Tibial nerve (tissue), 4 donors: Measurements from ENCODE around the gene TAF8. TPM values are rescaled to one million over a fixed set of nuclear protein-coding genes. Genes with fewer than 3 reads are reported as not detected.
"Not testable (repeated sequence)": the region's sequence is repeated elsewhere in the genome, so short reads cannot be mapped to it uniquely, and the experiment has no call there.

Experiments used
- DNase-seq, 2 donors: peaks; one replicate each; pipeline ENCODE4 v3.0.0-alpha.2; 2019; ENCODE audit warnings: low spot score in 2 of 2
- H3K27ac ChIP-seq, 4 donors: fragments of 200-600 bp; sonication (generic) in 3 of 4; one replicate each; pipeline ENCODE4 v1.5.1; 2017 to 2019; ENCODE audit warnings: mild to moderate bottlenecking in 1 of 4
- H3K27me3 ChIP-seq, 2 donors: fragments of 200-600 bp; sonication (generic) in 1 of 2; one replicate each; pipeline versions ENCODE4 v1.5.1 to v1.6.0; 2017 to 2019
- H3K36me3 ChIP-seq, 3 donors: fragments of 200-600 bp; sonication (generic); one replicate each; pipeline ENCODE4 v1.5.1; 2018 to 2019
- H3K4me1 ChIP-seq, 4 donors: fragments of 200-600 bp; sonication (generic) in 3 of 4; one replicate each; pipeline ENCODE4 v1.5.1; 2017 to 2019
- H3K4me3 ChIP-seq, 4 donors: fragments of 200-600 bp; sonication (generic) in 3 of 4; one replicate each; pipeline ENCODE4 v1.5.1; 2017 to 2019; ENCODE audit warnings: mild to moderate bottlenecking in 1 of 4, moderate library complexity in 1 of 4
- H3K9me3 ChIP-seq, 4 donors: fragments of 200-600 bp; sonication (generic) in 3 of 4; one replicate each; pipeline ENCODE4 v1.5.1; 2017 to 2019
- CTCF ChIP-seq, 5 experiments: fragments of 200-600 bp in 3 of 5; fragments of 450-650 bp in 2 of 5; sonication (generic) in 3 of 5; IDR thresholded peaks; one replicate each; pipeline ENCODE4 v1.5.1; 2016 to 2019; ENCODE audit warnings: antibody characterized with exemption in 5 of 5, mild to moderate bottlenecking in 3 of 5, moderate library complexity in 2 of 5
- EP300 ChIP-seq, 2 donors: sonication (generic); formaldehyde crosslinking; IDR thresholded peaks; one replicate each; pipeline ENCODE4 v1.6.1; 2017; ENCODE audit warnings: antibody characterized with exemption in 2 of 2, mild to moderate bottlenecking in 1 of 2
- POLR2A ChIP-seq, 2 donors: fragments of 450-650 bp; IDR thresholded peaks; one replicate each; pipeline ENCODE4 v1.6.1; 2017; ENCODE audit warnings: antibody characterized with exemption in 2 of 2, mild to moderate bottlenecking in 2 of 2, moderate library complexity in 2 of 2
- WGBS, 2 donors: methylation state at CpG; one replicate each; pipeline ENCODE4 v1.1.5; 2018; 5-methylcytosine and 5-hydroxymethylcytosine counted together
- total RNA-seq, 4 donors: library from RNA; depleted of rRNA; stranded (reverse); fragments of >200 nt; gene quantifications; one replicate each; pipeline ENCODE4 v1.1.0, GENCODE V29; 2016

The TAF8 gene, protein sequence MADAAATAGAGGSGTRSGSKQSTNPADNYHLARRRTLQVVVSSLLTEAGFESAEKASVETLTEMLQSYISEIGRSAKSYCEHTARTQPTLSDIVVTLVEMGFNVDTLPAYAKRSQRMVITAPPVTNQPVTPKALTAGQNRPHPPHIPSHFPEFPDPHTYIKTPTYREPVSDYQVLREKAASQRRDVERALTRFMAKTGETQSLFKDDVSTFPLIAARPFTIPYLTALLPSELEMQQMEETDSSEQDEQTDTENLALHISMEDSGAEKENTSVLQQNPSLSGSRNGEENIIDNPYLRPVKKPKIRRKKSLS
- 10 to 100 TPM; 10.7 to 27.6 (median 20.9) TPM for total RNA-seq

DNA sequence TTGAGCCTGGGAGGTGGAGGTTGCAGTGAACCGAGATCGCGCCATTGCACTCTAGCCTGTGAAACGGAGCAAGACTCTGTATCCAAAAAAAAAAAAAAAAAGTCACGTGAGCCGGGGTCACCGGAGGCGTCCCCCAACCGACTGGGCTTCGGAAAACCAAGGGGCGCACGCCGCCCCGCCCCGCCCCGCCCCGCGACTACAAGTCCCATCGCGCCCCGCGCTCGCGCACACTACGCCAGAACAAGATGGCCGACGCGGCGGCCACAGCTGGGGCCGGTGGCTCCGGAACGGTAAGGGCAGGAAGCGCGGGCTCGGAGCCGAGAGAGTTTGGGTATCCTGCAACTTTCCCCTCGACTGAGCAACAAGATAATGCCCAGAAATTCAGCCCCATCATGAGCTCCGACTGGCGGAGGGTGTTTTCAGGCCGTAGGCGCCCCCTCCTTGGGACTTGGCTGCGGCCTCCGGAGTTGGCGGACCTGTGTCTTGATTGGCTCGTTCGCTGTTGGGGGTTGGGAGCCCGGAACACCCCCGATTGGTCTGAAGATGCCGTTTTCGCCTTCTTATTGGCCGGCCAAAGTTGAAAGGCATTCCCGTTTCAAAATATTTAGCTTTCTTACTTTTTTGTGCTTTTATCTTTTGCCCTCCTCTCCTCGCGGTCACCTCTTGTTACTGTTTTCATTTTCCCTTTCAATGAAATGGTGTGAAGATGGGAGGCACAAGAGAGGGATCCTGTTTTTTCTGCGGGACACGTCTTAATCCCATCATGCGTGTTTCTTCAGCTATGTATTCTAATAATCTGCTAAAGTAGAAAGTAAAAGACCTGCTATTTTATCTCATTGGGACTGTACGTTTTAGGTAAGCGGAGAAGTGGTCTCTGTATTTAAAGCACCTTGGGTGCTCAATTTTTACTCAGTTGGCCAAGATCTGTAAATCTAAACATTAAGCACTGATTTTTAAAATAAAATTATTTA lies at the start of gene TAF8:
TSS of gene TAF8 (plus strand) at position 228 of the 971 bp plus-strand sequence. CDS start at position 246, 18 bp downstream.
- H3K27ac ChIP-seq, result peak within 1 kb of the TSS; percentile 86 to 98 (median 90)
- 1 to 2% methylated on average over 59 of the region's 59 CpGs for WGBS, 2 donors
- TF ChIP-seq EP300 (IDR thresholded peaks at IDR 0.05), result peak; percentile 59 to 97
- TF ChIP-seq POLR2A (IDR thresholded peaks at IDR 0.05), result peak; percentile 49 to 89
- peak in 1 of 5 experiments; percentile 59 for TF ChIP-seq CTCF (IDR thresholded peaks at IDR 0.05)
- peak; percentile 87 to 90 for DNase-seq
- H3K4me1 ChIP-seq, result peaks cover 6 to 64% (median 38%) of the 10 kb centered on the region in 4 donors
- peak within 1 kb of the TSS; percentile 38 to 87 (median 60) for H3K4me3 ChIP-seq
- H3K36me3 ChIP-seq, result peaks cover 1 to 40% (median 6%) of the 10 kb centered on the region in 3 donors
- no peaks in the 10 kb centered on the region for H3K9me3 ChIP-seq
- H3K27me3 ChIP-seq, result no peaks in the 10 kb centered on the region

DNA sequence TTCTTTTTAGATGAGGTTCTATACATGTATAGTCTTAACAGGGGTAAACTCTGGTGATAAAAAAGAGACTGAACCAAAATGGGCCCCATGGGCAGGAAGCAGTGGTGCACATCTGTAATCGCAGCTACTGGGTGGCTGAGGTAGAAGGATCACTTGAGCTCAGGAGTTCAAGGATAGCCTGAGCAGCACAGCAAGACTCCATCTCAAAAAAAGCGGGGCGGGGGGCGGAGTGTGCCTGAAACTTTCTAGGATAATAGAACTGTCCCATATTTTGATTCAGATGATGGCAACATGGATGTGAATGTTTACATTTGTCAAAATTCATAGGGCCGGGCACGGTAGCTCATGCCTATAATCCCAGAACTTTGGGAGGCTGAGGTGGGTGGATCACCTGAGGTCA lies 48.8 kb upstream of the TAF8 start:
- H3K27ac ChIP-seq, result no peak overlapping the region
- H3K9me3 ChIP-seq, result peaks cover 0 to 5% (median 0%) of the 10 kb centered on the region in 4 donors
- H3K4me3 ChIP-seq, result no peak overlapping the region
- H3K4me1 ChIP-seq, result no peaks in the 10 kb centered on the region
- DNase-seq, result no peak
- TF ChIP-seq CTCF (IDR thresholded peaks at IDR 0.05), result no peak
- TF ChIP-seq EP300 (IDR thresholded peaks at IDR 0.05), result no peak
- TF ChIP-seq POLR2A (IDR thresholded peaks at IDR 0.05), result no peak
- H3K36me3 ChIP-seq, result peaks cover 0 to 35% (median 5%) of the 10 kb centered on the region in 3 donors
- WGBS, 2 donors, result 94% methylated on average over 6 of the region's 6 CpGs
- H3K27me3 ChIP-seq, result no peaks in the 10 kb centered on the region

- Histone ChIP-seq H3K36me3 (peaks cover 0 to 30% (median 0%) of the 10 kb centered on the region in 3 donors), H3K4me1 (peaks cover 0 to 15% (median 3%) of the 10 kb centered on the region in 4 donors)
- not testable (repeated sequence) for H3K27me3 ChIP-seq, H3K4me3 ChIP-seq, DNase-seq, H3K9me3 ChIP-seq, H3K27ac ChIP-seq
- WGBS, 2 donors, result 94 to 100% methylated on average over 1 of the region's 1 CpG
Measured at GRCh38 chr6:42003658-42004057, 46.7 kb upstream of the TAF8 start.

GRCh38 chr6:42007286-42008137 lies 42.8 kb upstream of the TAF8 start:
- peaks cover 0 to 5% (median 0%) of the 10 kb centered on the region in 4 donors for H3K9me3 ChIP-seq
- peak; percentile 68 to 72 for TF ChIP-seq EP300 (IDR thresholded peaks at IDR 0.05)
- no peak for TF ChIP-seq CTCF (IDR thresholded peaks at IDR 0.05)
- DNase-seq, result no peak
- peaks cover 0 to 46% (median 15%) of the 10 kb centered on the region in 4 donors for H3K4me1 ChIP-seq
- peak overlapping the region; percentile 70 to 92 (median 82) for H3K27ac ChIP-seq
- H3K4me3 ChIP-seq, result peak overlapping the region; percentile 12 to 41 (median 24)
- H3K36me3 ChIP-seq, result peaks cover 0 to 25% (median 0%) of the 10 kb centered on the region in 3 donors
- 38 to 43% methylated on average over 15 of the region's 15 CpGs for WGBS, 2 donors
- H3K27me3 ChIP-seq, result no peaks in the 10 kb centered on the region

GRCh38 chr6:42008138-42008528 lies 42.2 kb upstream of the TAF8 start:
- H3K9me3 ChIP-seq, DNase-seq, H3K27me3 ChIP-seq: not testable (repeated sequence)
- peak overlapping the region; percentile 70 to 92 (median 82) for H3K27ac ChIP-seq
- peaks cover 0 to 19% (median 0%) of the 10 kb centered on the region in 3 donors for H3K36me3 ChIP-seq
- H3K4me1 ChIP-seq, result peaks cover 0 to 46% (median 17%) of the 10 kb centered on the region in 4 donors
- H3K4me3 ChIP-seq, result peak overlapping the region in 3 of 4 donors; percentile 12 to 41 (median 22)
- 47 to 56% methylated on average over 8 of the region's 8 CpGs for WGBS, 2 donors
